ENCODE data around the gene SPINK14.

SPINK14 gene

DNA sequence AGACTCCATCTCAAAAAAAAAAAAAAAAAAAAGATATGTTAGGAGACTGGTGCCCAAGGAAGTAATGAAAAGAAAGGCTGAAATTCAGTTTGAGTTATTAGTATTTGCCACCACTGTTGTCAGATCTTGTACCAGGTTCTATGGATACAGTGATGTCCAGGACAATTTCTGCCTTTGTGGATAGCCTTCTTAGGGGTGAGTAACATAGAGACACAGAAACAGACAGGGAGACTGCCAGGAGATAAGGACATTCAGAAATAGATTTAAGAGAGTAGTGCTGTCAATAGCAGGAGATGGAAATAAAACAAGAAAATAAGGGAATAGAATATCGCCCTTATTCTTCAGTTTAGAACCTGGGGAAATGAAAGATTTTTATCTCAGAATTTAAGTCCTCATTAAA lies 6.3 kb upstream of the SPINK14 start:
- Histone ChIP-seq H3K4me1 (ENCODE audit: control insufficient read depth in 1 of 2, insufficient read depth in 2 of 2, low read length in 2 of 2) (no peaks in the 10 kb centered on the region), H3K27me3 (ENCODE audit: low read depth, low read length) (no peaks in the 10 kb centered on the region), H3K4me3 (ENCODE audit: low read depth in 1 of 2, low read length in 2 of 2) (no peak overlapping the region), H3K36me3 (ENCODE audit: control insufficient read depth in 1 of 2, insufficient read depth in 2 of 2, low read length in 2 of 2) (no peaks in the 10 kb centered on the region), H3K27ac (ENCODE audit: low read length) (no peak overlapping the region), H3K9me3 (ENCODE audit: control insufficient read depth in 1 of 2, low read length in 2 of 2) (no peaks in the 10 kb centered on the region)

DNA sequence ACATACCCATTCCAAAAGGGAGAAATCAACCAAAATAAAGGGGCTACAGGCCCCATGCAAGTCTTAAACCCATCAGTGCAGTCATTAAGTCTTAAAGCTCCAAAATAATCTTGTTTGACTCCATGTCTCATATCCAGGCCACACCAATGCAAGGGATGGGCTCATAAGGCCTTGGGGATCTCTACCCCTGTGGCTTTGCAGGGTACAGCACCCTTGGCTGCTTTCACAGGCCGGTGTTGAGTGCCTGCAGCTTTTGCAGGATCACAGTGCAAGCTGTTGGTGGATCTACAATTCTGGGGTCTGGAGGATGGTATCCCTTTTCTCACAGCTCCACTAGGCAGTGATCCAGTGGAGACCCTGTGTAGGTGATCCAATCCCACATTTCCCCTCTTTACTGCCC lies 5.0 kb upstream of the SPINK14 start:
- Histone ChIP-seq H3K4me3 (ENCODE audit: low read depth in 1 of 2, low read length in 2 of 2) (no peak overlapping the region), H3K9me3 (ENCODE audit: control insufficient read depth in 1 of 2, low read length in 2 of 2) (no peaks in the 10 kb centered on the region), H3K27me3 (ENCODE audit: low read depth, low read length) (no peaks in the 10 kb centered on the region), H3K4me1 (ENCODE audit: control insufficient read depth in 1 of 2, insufficient read depth in 2 of 2, low read length in 2 of 2) (no peaks in the 10 kb centered on the region), H3K27ac (ENCODE audit: low read length) (no peak overlapping the region), H3K36me3 (ENCODE audit: control insufficient read depth in 1 of 2, insufficient read depth in 2 of 2, low read length in 2 of 2) (no peaks in the 10 kb centered on the region)

DNA sequence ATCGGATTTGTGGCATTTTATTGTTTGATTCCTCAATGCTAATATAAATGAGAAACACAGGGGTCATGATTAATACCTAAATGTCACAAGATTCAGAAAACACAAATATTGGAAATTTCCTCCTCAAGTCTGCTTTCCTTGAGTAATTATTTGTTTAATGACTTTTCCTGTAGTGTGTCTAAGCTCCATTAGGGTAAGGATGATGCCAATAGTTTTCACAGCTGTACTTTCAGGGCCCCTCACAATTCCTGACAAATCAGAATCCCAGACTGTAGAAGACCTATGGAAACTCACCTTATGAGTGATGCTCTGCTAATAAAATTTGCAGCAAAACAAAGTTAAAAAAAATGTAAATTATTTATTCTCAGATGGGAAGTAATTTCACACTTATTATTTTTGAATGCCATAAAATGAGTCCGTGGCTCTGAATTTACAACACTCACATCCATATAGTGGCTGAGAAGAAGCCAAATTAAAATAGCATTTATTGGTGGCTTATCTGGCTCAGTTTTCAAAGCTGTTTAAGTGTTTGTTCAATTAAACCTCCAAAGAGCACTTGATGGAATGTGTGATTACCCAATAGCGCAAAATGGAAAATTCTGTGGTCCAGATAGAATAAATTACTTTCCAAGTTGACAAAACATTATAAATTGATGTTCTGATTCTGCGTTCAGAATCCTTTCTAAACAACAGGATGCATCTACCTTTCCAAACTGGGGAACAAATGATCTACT lies 1.6 kb upstream of the SPINK14 start:
- no peaks in the 10 kb centered on the region for H3K9me3 ChIP-seq (ENCODE audit: control insufficient read depth in 1 of 2, low read length in 2 of 2)
- H3K27me3 ChIP-seq (ENCODE audit: low read depth, low read length) = no peaks in the 10 kb centered on the region
- no peak overlapping the region for H3K4me3 ChIP-seq (ENCODE audit: low read depth in 1 of 2, low read length in 2 of 2)
- no peaks in the 10 kb centered on the region for H3K36me3 ChIP-seq (ENCODE audit: control insufficient read depth in 1 of 2, insufficient read depth in 2 of 2, low read length in 2 of 2)
- no peaks in the 10 kb centered on the region for H3K4me1 ChIP-seq (ENCODE audit: control insufficient read depth in 1 of 2, insufficient read depth in 2 of 2, low read length in 2 of 2)
- H3K27ac ChIP-seq (ENCODE audit: low read length) = no peak overlapping the region

DNA sequence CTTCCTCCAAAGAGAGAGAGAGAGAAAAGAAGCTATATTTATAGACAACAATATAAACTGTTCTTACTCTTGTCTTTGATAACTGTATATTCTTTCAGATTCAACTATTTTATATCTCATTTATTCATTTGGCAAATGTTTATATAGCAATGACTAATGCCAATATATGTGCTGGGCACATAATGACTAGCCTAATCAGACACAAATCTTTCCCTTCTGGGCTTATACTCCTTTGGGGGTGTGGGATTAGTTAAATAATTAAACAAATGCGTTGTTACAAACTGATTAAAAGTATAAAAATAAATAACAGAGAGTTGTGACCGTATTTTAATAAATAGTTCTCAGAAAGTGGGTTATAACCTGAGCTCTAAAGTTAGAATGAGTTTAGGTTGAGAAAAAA lies 4.0 kb downstream of the SPINK14 start:
- Histone ChIP-seq H3K36me3 (ENCODE audit: control insufficient read depth in 1 of 2, insufficient read depth in 2 of 2, low read length in 2 of 2) (no peaks in the 10 kb centered on the region), H3K4me3 (ENCODE audit: low read depth in 1 of 2, low read length in 2 of 2) (no peak overlapping the region), H3K27ac (ENCODE audit: low read length) (no peak overlapping the region)

DNA sequence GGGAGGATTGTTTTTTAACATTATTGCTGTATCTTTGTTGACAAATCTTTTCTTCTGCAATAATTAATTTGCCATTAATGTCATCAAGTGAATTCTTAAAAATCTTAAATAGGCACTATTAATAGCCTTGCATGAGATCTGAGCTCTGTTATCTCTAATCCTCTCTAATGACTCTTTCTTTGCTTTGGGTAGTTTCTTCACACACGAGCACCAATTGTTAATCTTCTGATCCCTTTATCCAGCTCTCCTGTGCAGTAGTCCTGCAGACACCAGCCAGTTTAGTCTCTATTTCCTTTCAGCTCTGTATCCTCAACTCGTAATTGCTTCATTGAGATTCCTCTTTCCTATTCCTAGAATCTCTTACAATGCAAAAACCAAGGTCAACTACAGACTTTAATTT lies 8.1 kb downstream of the SPINK14 start:
- no peak overlapping the region for H3K27ac ChIP-seq (ENCODE audit: low read length)
- H3K36me3 ChIP-seq (ENCODE audit: control insufficient read depth in 1 of 2, insufficient read depth in 2 of 2, low read length in 2 of 2) = no peaks in the 10 kb centered on the region
- no peaks in the 10 kb centered on the region for H3K4me1 ChIP-seq (ENCODE audit: control insufficient read depth in 1 of 2, insufficient read depth in 2 of 2, low read length in 2 of 2)
- H3K27me3 ChIP-seq (ENCODE audit: low read depth, low read length) = no peaks in the 10 kb centered on the region
- H3K4me3 ChIP-seq (ENCODE audit: low read depth in 1 of 2, low read length in 2 of 2) = no peak overlapping the region
- no peaks in the 10 kb centered on the region for H3K9me3 ChIP-seq (ENCODE audit: control insufficient read depth in 1 of 2, low read length in 2 of 2)

More for the DNA sequence above, 4.0 kb downstream of the SPINK14 start:
- no peaks in the 10 kb centered on the region for H3K9me3 ChIP-seq (ENCODE audit: control insufficient read depth in 1 of 2, low read length in 2 of 2)
- H3K4me1 ChIP-seq (ENCODE audit: control insufficient read depth in 1 of 2, insufficient read depth in 2 of 2, low read length in 2 of 2) = no peaks in the 10 kb centered on the region
- H3K27me3 ChIP-seq (ENCODE audit: low read depth, low read length) = no peaks in the 10 kb centered on the region

DNA sequence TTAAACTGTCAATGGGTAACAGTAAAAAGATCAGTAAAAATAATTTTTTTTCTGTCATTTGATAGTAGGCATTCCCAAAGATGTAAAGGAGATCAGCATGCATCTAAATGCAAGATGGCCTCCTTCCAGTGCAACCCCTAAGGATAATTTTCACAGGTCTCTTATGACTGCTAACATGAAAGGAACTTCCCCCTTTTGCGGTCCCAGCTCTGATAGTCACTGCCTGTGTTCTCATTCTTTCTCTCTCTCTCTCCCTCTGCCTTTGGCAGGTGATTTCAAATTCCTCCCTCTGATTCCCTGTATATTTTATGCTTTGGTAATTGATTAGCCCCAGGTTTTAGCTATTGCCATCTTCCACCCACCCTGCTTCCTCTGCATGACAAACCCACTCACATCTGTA lies 8.9 kb downstream of the SPINK14 start:
- no peaks in the 10 kb centered on the region for H3K9me3 ChIP-seq (ENCODE audit: control insufficient read depth in 1 of 2, low read length in 2 of 2)
- H3K27me3 ChIP-seq (ENCODE audit: low read depth, low read length) = no peaks in the 10 kb centered on the region
- no peak overlapping the region for H3K4me3 ChIP-seq (ENCODE audit: low read depth in 1 of 2, low read length in 2 of 2)
- no peaks in the 10 kb centered on the region for H3K36me3 ChIP-seq (ENCODE audit: control insufficient read depth in 1 of 2, insufficient read depth in 2 of 2, low read length in 2 of 2)
- no peaks in the 10 kb centered on the region for H3K4me1 ChIP-seq (ENCODE audit: control insufficient read depth in 1 of 2, insufficient read depth in 2 of 2, low read length in 2 of 2)
- no peak overlapping the region for H3K27ac ChIP-seq (ENCODE audit: low read length)

DNA sequence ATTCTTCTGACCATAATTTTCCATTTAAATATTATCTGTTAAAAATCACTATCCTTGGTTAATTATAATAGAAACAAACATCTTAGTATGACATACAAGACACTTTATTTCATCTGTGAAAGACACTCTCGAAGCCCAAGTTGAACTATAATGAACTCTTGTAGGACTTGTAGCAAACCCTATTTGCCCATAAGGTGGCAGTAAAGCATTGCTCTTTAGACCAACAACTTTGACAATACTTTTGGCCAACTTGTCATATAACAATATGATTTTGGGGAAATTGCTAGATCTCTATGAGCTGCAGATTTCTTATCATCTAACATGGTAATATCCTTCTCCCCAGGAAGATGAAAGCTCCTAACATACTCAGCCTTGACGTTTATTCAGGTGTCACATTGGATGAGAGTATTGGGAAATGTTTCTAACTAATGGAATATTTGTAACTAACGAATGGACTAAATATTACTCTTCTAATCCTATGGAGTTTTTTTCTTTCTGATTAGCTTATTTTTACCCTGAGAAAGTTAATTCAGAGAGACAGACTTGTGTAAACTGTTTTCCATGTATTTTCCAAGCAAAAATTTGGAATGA lies 11.0 kb downstream of the SPINK14 start:
- Histone ChIP-seq H3K4me3 (ENCODE audit: low read depth in 1 of 2, low read length in 2 of 2) (no peak overlapping the region), H3K36me3 (ENCODE audit: control insufficient read depth in 1 of 2, insufficient read depth in 2 of 2, low read length in 2 of 2) (no peaks in the 10 kb centered on the region), H3K27ac (ENCODE audit: low read length) (no peak overlapping the region), H3K4me1 (ENCODE audit: control insufficient read depth in 1 of 2, insufficient read depth in 2 of 2, low read length in 2 of 2) (no peaks in the 10 kb centered on the region), H3K9me3 (ENCODE audit: control insufficient read depth in 1 of 2, low read length in 2 of 2) (no peaks in the 10 kb centered on the region), H3K27me3 (ENCODE audit: low read depth, low read length) (no peaks in the 10 kb centered on the region)

DNA sequence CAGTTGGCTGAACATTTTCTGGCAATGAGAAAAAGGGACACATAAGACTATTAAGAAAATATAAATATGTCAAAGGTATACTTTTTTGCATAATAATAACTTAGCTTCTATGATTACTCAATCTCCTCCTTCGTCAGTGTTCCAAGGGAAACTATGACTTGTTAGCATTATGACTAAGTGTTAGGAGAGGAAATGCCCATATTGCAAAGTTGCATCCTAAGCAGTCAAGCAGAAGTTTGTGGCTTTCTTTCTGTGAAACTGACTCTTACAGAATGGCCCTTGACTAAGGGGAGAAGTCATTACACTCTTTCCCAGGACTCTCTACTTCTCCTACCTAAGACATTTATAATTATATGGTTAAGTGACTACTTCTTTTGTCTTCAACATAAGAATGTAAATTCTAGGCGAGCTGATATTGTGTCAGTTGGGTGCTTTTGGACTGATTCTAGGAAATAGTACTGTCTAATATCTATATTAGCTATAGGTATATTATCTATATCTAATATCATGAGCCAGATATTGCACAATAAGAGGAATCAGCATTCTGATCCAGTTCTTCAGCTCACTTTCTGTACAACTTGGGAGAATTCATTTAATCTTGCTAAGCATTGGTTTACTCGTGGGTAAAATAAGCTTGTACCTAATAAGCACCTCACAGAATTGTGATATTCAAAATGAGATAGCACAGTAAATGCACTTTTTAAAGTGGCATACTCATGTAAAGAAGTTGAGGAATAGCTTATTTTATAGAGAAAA lies 18.1 kb downstream of the SPINK14 start:
- H3K4me3 ChIP-seq (ENCODE audit: low read depth in 1 of 2, low read length in 2 of 2) = no peak overlapping the region
- no peaks in the 10 kb centered on the region for H3K27me3 ChIP-seq (ENCODE audit: low read depth, low read length)
- no peaks in the 10 kb centered on the region for H3K36me3 ChIP-seq (ENCODE audit: control insufficient read depth in 1 of 2, insufficient read depth in 2 of 2, low read length in 2 of 2)
- H3K9me3 ChIP-seq (ENCODE audit: control insufficient read depth in 1 of 2, low read length in 2 of 2) = no peaks in the 10 kb centered on the region
- H3K4me1 ChIP-seq (ENCODE audit: control insufficient read depth in 1 of 2, insufficient read depth in 2 of 2, low read length in 2 of 2) = no peaks in the 10 kb centered on the region
- no peak overlapping the region for H3K27ac ChIP-seq (ENCODE audit: low read length)

DNA sequence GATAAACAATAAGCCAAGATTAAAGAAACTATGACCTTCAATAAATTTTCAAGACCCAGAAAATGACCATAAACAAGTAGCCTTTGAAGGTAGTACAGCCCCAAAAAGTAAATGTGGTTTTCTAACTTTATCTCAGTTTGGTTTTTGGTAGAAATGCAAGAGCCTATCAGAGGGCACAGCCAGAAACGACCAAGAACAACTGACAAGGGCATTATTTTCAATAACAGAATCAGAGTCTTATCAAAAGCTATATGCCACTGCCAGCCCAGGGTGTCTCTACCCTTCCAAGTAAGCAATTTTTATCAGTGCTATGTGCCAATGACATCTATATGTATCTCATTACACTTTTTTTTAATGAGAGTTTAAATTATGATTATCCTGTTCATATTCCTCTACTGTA lies 22.7 kb downstream of the SPINK14 start:
- Histone ChIP-seq H3K27me3 (ENCODE audit: low read depth, low read length) (no peaks in the 10 kb centered on the region), H3K36me3 (ENCODE audit: control insufficient read depth in 1 of 2, insufficient read depth in 2 of 2, low read length in 2 of 2) (no peaks in the 10 kb centered on the region), H3K4me3 (ENCODE audit: low read depth in 1 of 2, low read length in 2 of 2) (no peak overlapping the region), H3K9me3 (ENCODE audit: control insufficient read depth in 1 of 2, low read length in 2 of 2) (no peaks in the 10 kb centered on the region), H3K4me1 (ENCODE audit: control insufficient read depth in 1 of 2, insufficient read depth in 2 of 2, low read length in 2 of 2) (no peaks in the 10 kb centered on the region), H3K27ac (ENCODE audit: low read length) (no peak overlapping the region)

DNA sequence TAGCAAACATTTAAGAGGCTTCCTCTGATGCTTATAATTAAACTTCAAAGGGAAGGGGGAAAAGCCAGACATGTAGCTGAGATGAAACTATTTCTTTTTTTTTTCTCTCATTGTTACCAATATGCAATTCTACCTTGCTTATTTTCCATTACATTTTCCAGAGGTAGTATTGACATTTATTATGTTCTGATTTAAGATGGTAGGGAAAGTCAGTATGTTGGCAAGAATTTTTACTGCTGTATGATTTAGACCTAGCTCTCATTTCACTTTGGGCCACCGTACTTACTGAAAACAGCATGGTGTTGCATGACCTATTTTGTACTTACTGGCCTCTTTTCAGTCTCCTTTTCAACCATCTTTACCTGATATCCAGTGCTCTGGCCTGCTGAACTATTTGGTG lies 24.9 kb downstream of the SPINK14 start:
- Histone ChIP-seq H3K4me3 (ENCODE audit: low read depth in 1 of 2, low read length in 2 of 2) (no peak overlapping the region), H3K9me3 (ENCODE audit: control insufficient read depth in 1 of 2, low read length in 2 of 2) (no peaks in the 10 kb centered on the region), H3K36me3 (ENCODE audit: control insufficient read depth in 1 of 2, insufficient read depth in 2 of 2, low read length in 2 of 2) (no peaks in the 10 kb centered on the region), H3K4me1 (ENCODE audit: control insufficient read depth in 1 of 2, insufficient read depth in 2 of 2, low read length in 2 of 2) (no peaks in the 10 kb centered on the region), H3K27ac (ENCODE audit: low read length) (no peak overlapping the region), H3K27me3 (ENCODE audit: low read depth, low read length) (no peaks in the 10 kb centered on the region)

DNA sequence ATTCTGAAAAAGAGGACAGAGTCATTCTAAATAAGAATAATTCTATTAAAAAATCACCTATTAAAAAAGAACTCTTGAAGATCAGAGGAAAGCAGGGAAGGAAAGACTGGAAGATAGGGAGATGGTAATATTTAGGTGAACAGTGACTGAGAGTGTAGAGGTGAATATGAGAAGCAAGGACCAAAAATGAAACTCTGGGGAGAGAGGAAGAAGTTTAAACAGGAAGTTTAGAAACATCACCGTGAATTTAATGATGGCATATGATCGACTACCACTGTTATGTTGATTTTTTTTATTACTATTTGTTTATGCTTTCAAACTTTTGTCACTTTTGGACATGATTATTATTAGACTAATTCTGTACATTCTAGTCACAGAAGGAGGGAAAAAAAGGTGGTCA lies 32.8 kb downstream of the SPINK14 start:
- Histone ChIP-seq H3K4me1 (ENCODE audit: control insufficient read depth in 1 of 2, insufficient read depth in 2 of 2, low read length in 2 of 2) (no peaks in the 10 kb centered on the region), H3K36me3 (ENCODE audit: control insufficient read depth in 1 of 2, insufficient read depth in 2 of 2, low read length in 2 of 2) (no peaks in the 10 kb centered on the region), H3K9me3 (ENCODE audit: control insufficient read depth in 1 of 2, low read length in 2 of 2) (no peaks in the 10 kb centered on the region), H3K27ac (ENCODE audit: low read length) (no peak overlapping the region), H3K4me3 (ENCODE audit: low read depth in 1 of 2, low read length in 2 of 2) (no peak overlapping the region), H3K27me3 (ENCODE audit: low read depth, low read length) (no peaks in the 10 kb centered on the region)
